GM18499 (cell line): Measurements from ENCODE around the gene ITGB2.

Experiments
- ATAC-seq: cut with Tn5 transposase; IDR thresholded peaks from one replicate; pipeline ENCODE4 v1.9.1; 2021; ENCODE audit warnings: moderate number of reproducible peaks; ENCODE audit not compliant: insufficient read depth, unreplicated experiment

ITGB2 gene

GRCh38 chr21:44920694-44921604 lies at the start of gene ITGB2:
TSS of gene ITGB2 (minus strand) at chr21:44920899. CDS start at chr21:44910782, 10,117 bp downstream.
- no peak for ATAC-seq

- ATAC-seq: no peak
Observed at GRCh38 chr21:44969931-44970755, 49.4 kb upstream of the ITGB2 start.

GRCh38 chr21:44969066-44969670 lies 48.5 kb upstream of the ITGB2 start:
- ATAC-seq: no peak

GRCh38 chr21:44967082-44968047 lies 46.7 kb upstream of the ITGB2 start:
- ATAC-seq: no peak

- ATAC-seq: no peak
Observed at GRCh38 chr21:44966135-44967081, 45.7 kb upstream of the ITGB2 start.

GRCh38 chr21:44965251-44966022 lies 44.7 kb upstream of the ITGB2 start:
- no peak for ATAC-seq

GRCh38 chr21:44964381-44964780 lies 43.7 kb upstream of the ITGB2 start:
- ATAC-seq: no peak

- no peak for ATAC-seq
Observed at GRCh38 chr21:44962403-44962966, 41.8 kb upstream of the ITGB2 start.

GRCh38 chr21:44960141-44961092 lies 39.7 kb upstream of the ITGB2 start:
- ATAC-seq: no peak

GRCh38 chr21:44959376-44960091 lies 38.8 kb upstream of the ITGB2 start:
- ATAC-seq: no peak

GRCh38 chr21:44958471-44959191 lies 37.9 kb upstream of the ITGB2 start:
- ATAC-seq: no peak

GRCh38 chr21:44957901-44958451 lies 37.3 kb upstream of the ITGB2 start:
- no peak for ATAC-seq

- ATAC-seq: no peak
Observed at GRCh38 chr21:44957047-44957831, 36.5 kb upstream of the ITGB2 start.
